GM12878 (cell line): ENCODE results near the gene DISP3.

Source experiments
- EP300 ChIP-seq, 2 experiments: fragments of 150-350 bp in 1 of 2; IDR thresholded peaks; 2 replicates each; pipeline ENCODE4 v1.6.1; 2011 to 2012; ENCODE audit warnings: low read depth in 2 of 2, low read length in 2 of 2, borderline replicate concordance in 1 of 2, improper control_type of control experiment in 1 of 2, inconsistent platforms in 1 of 2; ENCODE audit not compliant: control insufficient read depth in 1 of 2
- EZH2 ChIP-seq: IDR thresholded peaks from 2 replicates; pipeline ENCODE4 v1.6.1; 2012; ENCODE audit warnings: low read depth, mild to moderate bottlenecking, control low read depth, inconsistent platforms, low read length, borderline replicate concordance; ENCODE audit not compliant: control insufficient read depth
- RAD21 ChIP-seq: IDR thresholded peaks from 2 replicates; pipeline ENCODE4 v1.6.1; 2011; ENCODE audit warnings: mild to moderate bottlenecking, low read depth, low read length, moderate library complexity; ENCODE audit not compliant: insufficient read depth
- RELA ChIP-seq: fragments of 450-650 bp; IDR thresholded peaks from 2 replicates; pipeline ENCODE4 v1.8.0; 2014; ENCODE audit warnings: borderline replicate concordance; ENCODE audit not compliant: partially characterized antibody

- TF ChIP-seq EP300 (IDR thresholded peaks at IDR 0.05; ENCODE audit: borderline replicate concordance in 1 of 2, control insufficient read depth in 1 of 2, low read depth in 2 of 2, low read length in 2 of 2): no peak
- TF ChIP-seq RAD21: no peak
- no peak for TF ChIP-seq EZH2
- TF ChIP-seq RELA: no peak
Observed at GRCh38 chr1:11470912-11471311, 8.0 kb upstream of the DISP3 start.
